Prostate gland (tissue), 2 donors: ENCODE results near the gene KRT86. TPM values are rescaled to one million over a fixed set of nuclear protein-coding genes. Genes with fewer than 3 reads are reported as not detected.
A peak's percentile ranks its signal among the peaks of the same experiment; 100 is the strongest.

Experiments
- DNase-seq: peaks from one replicate; pipeline ENCODE4 v3.0.0-alpha.2; 2019; ENCODE audit warnings: low spot score
- H3K27ac ChIP-seq, 2 donors: fragments of 200-600 bp; sonication (generic); 2 replicates each; pipeline ENCODE4 v1.5.1; 2017 to 2019
- H3K27me3 ChIP-seq: fragments of 200-600 bp; sonication (generic); replicated peaks from 2 replicates; pipeline ENCODE4 v1.5.1; 2019; ENCODE audit not compliant: insufficient read depth
- H3K36me3 ChIP-seq, 2 donors: fragments of 200-600 bp; sonication (generic); 1 replicate in 1 of 2; 2 replicates in 1 of 2; pipeline versions ENCODE4 v1.5.1 to v1.8.1; 2017 to 2019
- H3K4me1 ChIP-seq: fragments of 200-600 bp; sonication (generic); replicated peaks from 2 replicates; pipeline ENCODE4 v1.5.1; 2019
- H3K4me3 ChIP-seq, 2 donors: fragments of 200-600 bp; sonication (generic); 2 replicates each; pipeline ENCODE4 v1.5.1; 2017 to 2019
- H3K9me3 ChIP-seq: fragments of 200-600 bp; sonication (generic); 2 replicates; pipeline ENCODE4 v1.5.1; 2017
- CTCF ChIP-seq, 4 experiments: fragments of 200-600 bp in 2 of 4; fragments of 450-650 bp in 2 of 4; sonication (generic) in 2 of 4; IDR thresholded peaks; 1 replicate in 3 of 4; 2 replicates in 1 of 4; pipeline ENCODE4 v1.5.1; 2016 to 2019; ENCODE audit warnings: antibody characterized with exemption in 4 of 4, mild to moderate bottlenecking in 2 of 4, moderate library complexity in 2 of 4
- POLR2A ChIP-seq: fragments of 450-650 bp; IDR thresholded peaks from one replicate; pipeline ENCODE4 v1.6.1; 2016; ENCODE audit warnings: antibody characterized with exemption, mild to moderate bottlenecking
- POLR2AphosphoS5 ChIP-seq: sonication (generic); formaldehyde crosslinking; IDR thresholded peaks from one replicate; pipeline ENCODE4 v1.6.1; 2017; ENCODE audit warnings: antibody characterized with exemption
- WGBS: methylation state at CpG from one replicate; pipeline ENCODE4 v1.1.5; 2018; 5-methylcytosine and 5-hydroxymethylcytosine counted together
- intact Hi-C: fragments of 100-400 bp; cut with DNase I; formaldehyde crosslinking; loops from one replicate; pipeline ENCODE4 v1.14.2; 2022
- total RNA-seq, 2 donors: library from RNA; depleted of rRNA; stranded (reverse); fragments of >200 nt; gene quantifications; one replicate each; pipeline ENCODE4 v1.1.0, GENCODE V29; 2016

Gene KRT86
- total RNA-seq, 2 donors from 2014 or later: 0.27 to 0.85 TPM

GRCh38 chr12:52351196-52352059 is 77.0 kb downstream of the KRT86 start:
- Histone ChIP-seq H3K36me3 (no peaks in the 10 kb centered on the region), H3K4me3 (no peak overlapping the region), H3K4me1 (peaks cover 4% of the 10 kb centered on the region), H3K9me3 (no peaks in the 10 kb centered on the region), H3K27me3 (no peaks in the 10 kb centered on the region), H3K27ac (peak overlapping the region in 1 of 2 donors; percentile 24)
- peak; percentile 57 for DNase-seq
- TF ChIP-seq POLR2AphosphoS5 (peak; percentile 28), POLR2A (no peak), CTCF (IDR thresholded peaks at IDR 0.05) (no peak)
- 26% methylated on average over 9 of the region's 9 CpGs for WGBS
- intact Hi-C loops: no loop called here

- intact Hi-C loops: no loop called here
- H3K36me3 ChIP-seq: no peaks in the 10 kb centered on the region
- H3K9me3 ChIP-seq: no peaks in the 10 kb centered on the region
- H3K4me3 ChIP-seq: no peak overlapping the region
- no peaks in the 10 kb centered on the region for H3K27me3 ChIP-seq
- no peak for DNase-seq
- TF ChIP-seq POLR2AphosphoS5: no peak
- no peak overlapping the region for H3K27ac ChIP-seq
- peaks cover 4% of the 10 kb centered on the region for H3K4me1 ChIP-seq
- 97% methylated on average over 2 of the region's 2 CpGs for WGBS
Observed at GRCh38 chr12:52352951-52353350, 78.5 kb downstream of the KRT86 start.

GRCh38 chr12:52353766-52354165 is 79.3 kb downstream of the KRT86 start:
- intact Hi-C loops: no loop called here
- TF ChIP-seq CTCF (IDR thresholded peaks at IDR 0.05) (no peak), POLR2A (no peak), POLR2AphosphoS5 (no peak)
- 68% methylated on average over 3 of the region's 3 CpGs for WGBS
- no peak for DNase-seq
- H3K4me1 ChIP-seq: peaks cover 4% of the 10 kb centered on the region
- H3K27ac ChIP-seq: no peak overlapping the region
- no peak overlapping the region for H3K4me3 ChIP-seq
- no peaks in the 10 kb centered on the region for H3K9me3 ChIP-seq
- H3K27me3 ChIP-seq: no peaks in the 10 kb centered on the region
- H3K36me3 ChIP-seq: no peaks in the 10 kb centered on the region

GRCh38 chr12:52354200-52354599 is 79.8 kb downstream of the KRT86 start:
- DNase-seq: no peak
- intact Hi-C loops: no loop called here
- H3K9me3 ChIP-seq: no peaks in the 10 kb centered on the region
- no peak overlapping the region for H3K27ac ChIP-seq
- H3K4me1 ChIP-seq: peaks cover 4% of the 10 kb centered on the region
- H3K4me3 ChIP-seq: no peak overlapping the region
- 39% methylated on average over 5 of the region's 5 CpGs for WGBS
- H3K27me3 ChIP-seq: no peaks in the 10 kb centered on the region
- TF ChIP-seq CTCF (IDR thresholded peaks at IDR 0.05): no peak
- TF ChIP-seq POLR2A: no peak
- no peak for TF ChIP-seq POLR2AphosphoS5
- no peaks in the 10 kb centered on the region for H3K36me3 ChIP-seq

- Histone ChIP-seq H3K4me1 (peaks cover 4% of the 10 kb centered on the region), H3K27ac (no peak overlapping the region), H3K36me3 (no peaks in the 10 kb centered on the region), H3K9me3 (no peaks in the 10 kb centered on the region), H3K4me3 (no peak overlapping the region), H3K27me3 (no peaks in the 10 kb centered on the region)
- no peak for DNase-seq
- intact Hi-C loops: no loop called here
- WGBS: 94% methylated on average over 8 of the region's 8 CpGs
- no peak for TF ChIP-seq POLR2A
- no peak for TF ChIP-seq POLR2AphosphoS5
- TF ChIP-seq CTCF (IDR thresholded peaks at IDR 0.05): no peak
Observed at GRCh38 chr12:52355176-52355575, 80.7 kb downstream of the KRT86 start.
